RKO (cell line): ENCODE measurements around the gene PUS1.

ENCODE experiments used
- DNase-seq: peaks from one replicate; pipeline ENCODE4 v3.0.0-alpha.2; 2016; ENCODE audit warnings: low spot score

Gene PUS1

GRCh38 chr12:131991816-131992430, 62.8 kb downstream of the PUS1 start:
- no peak for DNase-seq

- no peak for DNase-seq
These were observed 65.5 kb downstream of the PUS1 start for GRCh38 chr12:131994589-131994988.
